ENCODE results near the gene ZNF549.
"Not testable (repeated sequence)": the region's sequence is repeated elsewhere in the genome, so short reads cannot be mapped to it uniquely, and the experiment has no call there.

Gene ZNF549
- 50.7 to 60.7 reads per million in 2 donors for total RNA-seq

GRCh38 chr19:57527136-57527881 lies at the start of gene ZNF549:
Gene ZNF549 (plus strand): TSS chr19:57527356. CDS start chr19:57527574, 218 bp downstream.
- peak; percentile 72 for DNase-seq

- peak; percentile 68 for DNase-seq
Measured at GRCh38 chr19:57487477-57488298, 39.5 kb upstream of the ZNF549 start, which contains the start of gene ZNF419. Gene ZNF419 (plus strand): TSS chr19:57487750. CDS start chr19:57487951, 201 bp downstream.

GRCh38 chr19:57488299-57488644 lies 38.9 kb upstream of the ZNF549 start:
- not testable (repeated sequence) for DNase-seq

- DNase-seq: not testable (repeated sequence)
Measured at GRCh38 chr19:57499332-57499679, 27.9 kb upstream of the ZNF549 start.

- DNase-seq: peak; percentile 88
Measured at GRCh38 chr19:57499680-57500395, 27.3 kb upstream of the ZNF549 start, which contains the start of gene ZNF773. Gene ZNF773 (plus strand): TSS chr19:57499938. CDS start chr19:57500081, 143 bp downstream.

- not testable (repeated sequence) for DNase-seq
Measured at GRCh38 chr19:57500400-57500799, 26.8 kb upstream of the ZNF549 start.

- no peak for DNase-seq
Measured at GRCh38 chr19:57506163-57506562, 21.0 kb upstream of the ZNF549 start.

- no peak for DNase-seq
Measured at GRCh38 chr19:57511484-57511883, 15.7 kb upstream of the ZNF549 start.

GRCh38 chr19:57512845-57513244 lies 14.3 kb upstream of the ZNF549 start:
- DNase-seq: no peak

GRCh38 chr19:57515255-57515654 lies 11.9 kb upstream of the ZNF549 start:
- no peak for DNase-seq

- not testable (repeated sequence) for DNase-seq
Measured at GRCh38 chr19:57518021-57518420, 9.1 kb upstream of the ZNF549 start.

GRCh38 chr19:57537953-57538547 lies 10.9 kb downstream of the ZNF549 start:
- DNase-seq: no peak

- no peak for DNase-seq
Measured at GRCh38 chr19:57546513-57546912, 19.4 kb downstream of the ZNF549 start.

GRCh38 chr19:57552432-57552831 lies 25.3 kb downstream of the ZNF549 start:
- DNase-seq: no peak

GRCh38 chr19:57557659-57558058 lies 30.5 kb downstream of the ZNF549 start:
- DNase-seq: no peak

GRCh38 chr19:57558525-57558924 lies 31.4 kb downstream of the ZNF549 start:
- DNase-seq: no peak

- peak; percentile 4 for DNase-seq
Measured at GRCh38 chr19:57559008-57559403, 31.9 kb downstream of the ZNF549 start.

- peak; percentile 71 for DNase-seq
Measured at GRCh38 chr19:57559404-57560025, 32.4 kb downstream of the ZNF549 start, which contains the start of gene ZNF550. Gene ZNF550 (minus strand): TSS chr19:57559863. CDS start chr19:57559682, 181 bp downstream.

- no peak for DNase-seq
Measured at GRCh38 chr19:57560049-57560491, 32.9 kb downstream of the ZNF549 start.

- DNase-seq: no peak
Measured at GRCh38 chr19:57563547-57563946, 36.4 kb downstream of the ZNF549 start.

GRCh38 chr19:57566396-57567265 lies 39.5 kb downstream of the ZNF549 start:
- DNase-seq: no peak

Data from activated gamma-delta T cell (primary cell).